Activated CD4-positive, alpha-beta T cell treated with anti-CD3 and anti-CD28 coated beads, Interleukin-2, amount 50 U/mL, for 16 hours (primary cell): ENCODE data around the gene PIGT.

Experiments used
- DNase-seq: peaks from one replicate; pipeline ENCODE4 v3.0.0-alpha.2; 2020

The PIGT gene

DNA sequence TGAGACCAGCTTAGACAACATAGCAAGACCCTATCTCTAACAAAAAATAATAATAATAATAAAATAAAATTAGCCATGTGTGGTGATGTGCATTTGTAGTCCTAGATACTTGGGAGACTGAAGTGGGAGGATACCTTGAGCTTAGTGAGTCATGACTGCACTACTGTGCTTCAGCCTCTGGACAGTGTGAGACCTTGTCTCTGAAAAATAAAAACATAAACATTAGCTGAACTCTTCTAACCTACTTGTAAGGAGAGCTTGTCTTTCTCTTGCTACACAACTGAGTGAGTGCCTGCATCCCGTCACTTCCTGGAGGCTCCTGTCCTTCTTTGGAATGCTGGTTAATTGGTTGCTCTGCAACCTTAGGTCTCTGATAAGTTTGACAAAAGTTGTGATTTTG lies 13.0 kb upstream of the PIGT start:
- DNase-seq, result no peak

DNA sequence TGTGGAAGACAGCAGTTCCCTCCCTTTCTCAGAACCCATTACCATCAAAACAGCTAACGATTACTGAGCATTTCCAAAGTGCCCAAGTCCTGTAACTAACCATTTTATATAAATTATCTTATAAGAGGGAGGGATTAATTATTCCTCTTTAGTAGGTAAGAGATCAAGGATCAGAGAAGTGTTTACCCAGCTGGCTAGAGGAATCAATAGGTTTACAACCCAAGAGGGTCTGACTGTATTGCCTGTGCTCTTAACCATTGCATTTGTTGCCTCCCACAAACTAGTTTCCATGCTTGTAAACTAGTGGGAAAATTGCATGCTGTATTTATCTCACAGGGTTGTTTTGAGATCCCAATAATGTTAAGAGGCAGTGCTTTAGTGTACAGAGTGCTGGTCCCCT lies 11.5 kb upstream of the PIGT start:
- DNase-seq, result no peak

DNA sequence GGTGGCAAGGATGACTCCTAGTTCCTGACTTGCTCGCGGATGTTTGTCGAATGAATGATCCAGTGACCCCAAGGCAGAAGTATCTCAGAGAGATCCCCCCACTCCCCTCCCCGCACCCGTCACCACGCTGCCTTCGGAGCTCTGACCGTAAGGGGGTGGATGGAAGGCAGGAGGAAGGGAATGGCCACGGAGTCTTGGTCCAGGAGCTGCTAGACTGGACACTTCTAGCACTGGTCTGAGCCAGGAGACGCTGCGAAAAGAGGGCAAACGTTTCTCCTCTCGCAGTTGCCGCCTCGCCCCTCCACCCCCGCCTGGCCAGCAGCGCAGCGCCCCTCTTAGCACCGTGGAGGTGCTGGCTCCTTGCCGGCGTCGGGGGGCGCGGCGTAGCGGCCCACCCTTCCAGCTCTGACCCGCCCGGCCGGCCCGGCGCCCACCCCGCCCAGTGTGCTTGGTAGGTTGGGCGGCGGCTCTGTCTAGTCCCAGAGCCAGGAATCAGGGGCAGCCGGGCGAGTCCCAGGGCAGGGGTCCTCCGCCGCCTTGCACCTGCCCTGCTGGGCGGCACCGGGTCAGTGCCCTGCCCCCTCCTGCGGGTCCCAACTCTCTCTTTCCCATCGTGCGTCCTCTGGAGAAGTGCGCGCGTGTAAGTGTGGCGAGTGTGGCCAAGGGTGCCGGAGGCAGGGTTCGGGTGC lies 10.2 kb upstream of the PIGT start:
- DNase-seq, result no peak

DNA sequence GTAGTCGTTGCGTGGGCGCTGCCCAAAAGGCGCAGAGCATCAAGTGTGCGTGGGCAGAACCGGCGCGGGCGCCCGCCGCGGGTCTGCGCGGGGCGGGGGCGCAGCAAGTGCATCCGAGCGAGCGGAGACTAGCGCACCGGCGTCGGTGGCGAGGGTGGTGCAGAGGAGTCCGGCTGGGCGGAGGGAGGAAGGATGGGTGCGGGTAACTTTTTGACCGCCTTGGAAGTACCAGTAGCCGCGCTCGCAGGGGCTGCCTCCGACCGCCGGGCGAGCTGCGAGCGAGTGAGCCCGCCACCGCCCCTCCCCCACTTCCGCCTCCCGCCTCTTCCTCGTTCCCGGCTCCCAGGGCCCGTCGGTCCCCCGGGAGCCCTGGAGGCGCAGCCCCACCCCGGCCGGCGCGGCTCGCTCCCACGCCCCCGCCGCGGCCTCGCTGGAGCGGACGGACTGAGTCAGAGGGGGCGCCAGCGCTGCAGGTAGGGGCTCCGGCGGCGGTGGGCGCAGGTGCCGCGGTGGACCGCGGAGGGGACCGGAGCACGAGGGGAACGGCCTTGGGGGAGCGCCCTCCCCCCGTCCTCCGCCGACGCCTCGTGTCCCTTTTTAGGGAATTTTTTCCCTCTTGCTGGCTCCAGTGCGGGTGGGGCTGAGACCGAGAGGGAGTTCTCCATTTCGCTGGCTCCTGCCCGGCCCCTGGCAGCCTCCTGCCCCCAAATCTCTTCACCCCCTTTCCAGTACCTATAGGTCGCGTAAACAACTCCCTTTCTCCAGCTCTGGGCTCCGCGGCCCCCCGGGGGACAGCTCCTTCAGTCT lies 9.5 kb upstream of the PIGT start:
- peak; percentile 24 for DNase-seq

DNA sequence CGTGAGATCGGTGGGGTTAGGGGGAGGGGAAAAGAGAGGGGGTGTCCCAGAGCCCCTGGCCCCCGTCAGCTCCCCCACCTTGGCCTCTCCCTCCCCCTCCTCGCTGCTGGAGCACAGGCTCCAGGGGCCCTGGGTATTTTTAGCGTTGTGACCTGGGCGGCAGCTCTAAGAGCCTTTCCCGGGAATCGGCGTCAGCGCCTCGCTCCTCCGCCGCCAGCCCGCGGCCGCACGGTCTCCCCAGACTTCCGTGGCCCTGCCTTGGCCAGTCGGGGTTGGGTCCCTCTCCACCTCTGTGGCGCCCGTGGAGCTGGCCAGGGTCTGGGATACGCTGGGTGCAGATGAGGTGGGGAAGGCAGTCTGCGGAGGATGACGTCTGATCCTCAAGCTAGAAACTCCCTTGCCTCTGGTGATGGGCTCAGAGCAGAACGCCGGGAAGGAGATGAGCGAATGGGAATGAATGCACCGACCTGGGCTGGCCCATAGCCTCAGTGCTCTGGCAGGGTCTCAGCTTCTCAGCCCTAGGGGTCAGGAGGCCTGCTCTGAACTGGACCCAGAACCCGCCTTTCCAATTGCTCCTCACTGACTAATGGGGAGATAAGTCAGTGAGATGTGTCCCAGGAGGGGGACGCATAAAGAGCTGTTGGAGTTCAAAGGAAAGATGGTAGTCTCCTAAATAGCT lies 8.7 kb upstream of the PIGT start:
- no peak for DNase-seq

DNA sequence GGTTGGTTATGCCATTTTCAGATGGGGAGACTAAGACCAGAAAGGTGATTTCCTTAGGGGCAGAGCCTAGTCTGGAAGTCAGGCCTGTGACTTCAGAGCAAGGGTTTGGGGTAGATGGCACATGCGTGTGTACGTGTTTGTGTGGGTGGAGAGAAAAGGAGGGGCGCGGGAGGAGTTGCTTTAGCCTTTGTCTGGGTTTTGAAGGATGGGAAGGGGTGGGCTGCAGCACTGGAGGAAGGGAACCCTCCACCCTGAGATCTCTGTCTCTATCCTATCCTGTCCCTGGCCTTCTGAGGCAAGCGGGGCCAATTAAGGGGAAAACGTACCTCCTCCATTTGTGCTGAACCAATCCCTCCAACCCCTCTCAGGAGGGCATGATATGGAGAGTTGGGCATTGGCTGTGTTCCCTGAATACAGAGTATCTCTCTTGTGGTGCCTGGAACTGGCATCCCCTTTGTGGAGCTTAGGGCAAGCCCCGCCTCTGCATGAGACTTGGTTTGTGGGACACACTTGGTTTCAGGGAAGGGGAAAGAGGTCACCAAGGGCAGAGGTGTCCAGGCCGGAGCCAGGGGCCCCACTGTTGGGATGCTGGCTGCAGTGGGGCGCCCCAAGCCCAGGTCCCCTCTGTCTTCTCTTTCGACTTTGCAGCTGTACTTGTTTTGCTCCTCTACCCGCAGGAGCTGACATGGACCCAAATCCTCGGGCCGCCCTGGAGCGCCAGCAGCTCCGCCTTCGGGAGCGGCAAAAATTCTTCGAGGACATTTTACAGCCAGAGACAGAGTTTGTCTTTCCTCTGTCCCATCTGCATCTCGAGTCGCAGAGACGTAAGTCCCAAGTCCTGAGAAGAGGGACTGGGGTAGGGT lies 7.9 kb upstream of the PIGT start, which contains the start of gene DBNDD2:
Gene DBNDD2, plus strand, starts transcription at position 507 of the 863 bp plus-strand sequence. Its CDS starts 179 bp downstream, at position 686.
- no peak for DNase-seq

DNA sequence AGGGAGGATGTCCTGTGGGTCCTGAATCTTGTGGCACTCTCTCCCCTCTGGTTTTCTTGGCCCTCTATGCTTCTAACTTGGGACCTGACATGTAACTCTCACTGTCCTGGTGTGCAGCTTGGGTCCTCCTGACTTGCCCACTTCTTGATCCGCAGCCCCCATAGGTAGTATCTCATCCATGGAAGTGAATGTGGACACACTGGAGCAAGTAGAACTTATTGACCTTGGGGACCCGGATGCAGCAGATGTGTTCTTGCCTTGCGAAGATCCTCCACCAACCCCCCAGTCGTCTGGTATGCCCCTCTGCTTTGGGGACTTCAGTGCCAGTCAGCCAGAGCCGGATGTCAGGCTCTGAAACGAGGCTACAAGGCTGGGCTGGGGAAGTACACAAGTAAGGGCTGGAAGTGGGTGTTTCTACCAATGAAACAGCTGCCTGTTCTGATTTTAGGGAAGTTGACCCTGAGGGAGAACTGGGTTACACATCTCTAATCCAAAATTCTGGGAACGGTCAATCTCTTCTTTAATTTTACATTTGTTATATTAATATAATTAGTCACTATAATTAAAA lies 7.2 kb upstream of the PIGT start:
- DNase-seq, result no peak

DNA sequence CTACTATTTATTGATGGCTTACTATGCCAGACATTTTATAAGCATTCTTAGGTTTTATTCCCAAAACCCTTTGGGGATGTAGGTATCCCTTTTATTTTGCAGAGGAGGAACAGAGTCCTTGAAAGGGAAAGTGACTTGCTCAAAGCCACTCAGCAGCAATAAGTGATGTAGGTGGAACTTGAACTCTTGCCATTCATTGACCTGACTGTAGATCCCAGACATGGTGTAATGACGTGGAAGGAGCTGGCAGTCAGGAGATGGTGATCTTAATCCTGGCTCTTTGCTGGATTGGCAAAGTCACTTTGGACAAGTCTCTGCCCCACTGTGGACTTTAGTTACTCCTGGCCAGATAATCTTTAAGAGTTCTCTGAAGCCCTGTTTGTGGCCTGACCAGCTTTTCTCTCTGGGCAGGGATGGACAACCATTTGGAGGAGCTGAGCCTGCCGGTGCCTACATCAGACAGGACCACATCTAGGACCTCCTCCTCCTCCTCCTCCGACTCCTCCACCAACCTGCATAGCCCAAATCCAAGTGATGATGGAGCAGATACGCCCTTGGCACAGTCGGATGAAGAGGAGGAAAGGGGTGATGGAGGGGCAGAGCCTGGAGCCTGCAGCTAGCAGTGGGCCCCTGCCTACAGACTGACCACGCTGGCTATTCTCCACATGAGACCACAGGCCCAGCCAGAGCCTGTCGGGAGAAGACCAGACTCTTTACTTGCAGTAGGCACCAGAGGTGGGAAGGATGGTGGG lies 6.2 kb upstream of the PIGT start:
- DNase-seq, result no peak

DNA sequence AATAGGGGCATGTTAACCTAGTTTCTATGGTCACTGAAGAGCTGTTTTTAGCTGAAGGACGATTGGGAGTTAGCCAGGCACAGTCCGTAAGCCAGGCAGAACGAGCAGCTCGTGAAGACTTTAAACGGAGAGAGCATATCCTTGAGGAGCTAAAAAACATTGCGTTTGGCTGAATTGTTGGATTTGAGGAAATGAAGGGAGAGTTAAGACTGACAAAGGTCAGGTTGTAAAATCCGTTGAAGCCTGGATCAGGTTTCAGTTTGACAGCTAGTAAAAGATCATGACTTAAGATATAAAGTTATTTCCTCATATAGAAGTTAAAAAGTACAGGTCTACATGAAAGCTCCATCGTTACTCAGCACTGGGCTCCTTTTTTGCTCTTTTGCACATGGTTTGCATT lies 5.1 kb upstream of the PIGT start:
- DNase-seq, result no peak

DNA sequence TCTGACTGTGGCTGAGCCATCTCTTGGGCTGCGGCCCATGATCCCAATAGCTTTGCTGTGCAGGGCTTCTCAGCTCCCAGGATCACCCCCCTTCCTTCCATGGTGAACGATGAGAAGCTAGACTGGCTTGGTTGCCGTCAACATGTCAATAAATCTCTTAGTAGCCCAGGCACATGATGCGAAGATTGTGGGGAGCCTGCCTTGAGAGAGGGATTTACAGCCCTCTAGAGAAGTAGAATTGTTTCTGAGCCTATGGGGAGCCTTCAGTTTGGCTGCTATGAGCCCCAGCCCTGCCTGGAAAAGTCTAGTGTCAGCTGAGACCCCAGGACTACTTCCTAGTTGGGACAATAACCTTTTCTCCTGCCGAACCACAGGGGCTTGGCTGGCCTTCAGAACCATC lies 3.3 kb upstream of the PIGT start:
- no peak for DNase-seq

DNA sequence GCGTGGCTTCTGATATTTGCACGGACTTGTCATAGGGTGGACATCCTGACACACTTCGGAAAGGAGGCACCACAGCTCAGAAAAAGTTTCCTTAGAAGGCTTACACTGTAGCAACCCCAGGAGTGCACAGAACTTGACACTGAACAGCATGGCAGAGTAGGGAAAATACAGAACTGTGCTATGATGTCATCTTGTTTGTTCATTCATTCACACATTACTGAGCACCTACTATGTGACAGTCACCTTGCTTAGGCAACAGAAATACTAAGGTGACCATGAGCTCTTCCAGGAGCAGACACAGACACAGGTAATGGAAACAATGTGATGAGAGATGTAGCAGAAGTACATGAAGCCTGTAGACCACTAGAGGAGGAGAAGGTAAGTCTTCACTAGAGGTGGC lies 2.5 kb upstream of the PIGT start:
- DNase-seq, result no peak

DNA sequence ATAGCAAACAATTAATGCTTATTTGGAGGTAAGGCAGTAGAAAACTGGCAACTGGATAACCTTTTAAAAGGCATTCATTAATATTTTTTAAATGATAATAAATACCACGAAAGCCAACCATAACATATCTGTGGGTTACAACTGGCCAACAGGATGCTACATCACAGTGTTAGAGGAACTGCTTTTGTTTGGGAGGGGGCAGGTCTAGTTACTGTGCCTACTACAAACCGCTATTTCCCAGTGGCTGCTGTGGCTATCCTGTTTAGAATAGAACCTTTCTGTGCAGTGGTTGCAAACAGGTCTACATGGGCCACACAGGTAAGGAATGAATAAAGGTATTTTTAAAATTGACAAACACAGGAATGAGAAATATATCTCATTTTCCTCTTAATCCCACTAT lies 976 bp downstream of the PIGT start:
- DNase-seq, result no peak

DNA sequence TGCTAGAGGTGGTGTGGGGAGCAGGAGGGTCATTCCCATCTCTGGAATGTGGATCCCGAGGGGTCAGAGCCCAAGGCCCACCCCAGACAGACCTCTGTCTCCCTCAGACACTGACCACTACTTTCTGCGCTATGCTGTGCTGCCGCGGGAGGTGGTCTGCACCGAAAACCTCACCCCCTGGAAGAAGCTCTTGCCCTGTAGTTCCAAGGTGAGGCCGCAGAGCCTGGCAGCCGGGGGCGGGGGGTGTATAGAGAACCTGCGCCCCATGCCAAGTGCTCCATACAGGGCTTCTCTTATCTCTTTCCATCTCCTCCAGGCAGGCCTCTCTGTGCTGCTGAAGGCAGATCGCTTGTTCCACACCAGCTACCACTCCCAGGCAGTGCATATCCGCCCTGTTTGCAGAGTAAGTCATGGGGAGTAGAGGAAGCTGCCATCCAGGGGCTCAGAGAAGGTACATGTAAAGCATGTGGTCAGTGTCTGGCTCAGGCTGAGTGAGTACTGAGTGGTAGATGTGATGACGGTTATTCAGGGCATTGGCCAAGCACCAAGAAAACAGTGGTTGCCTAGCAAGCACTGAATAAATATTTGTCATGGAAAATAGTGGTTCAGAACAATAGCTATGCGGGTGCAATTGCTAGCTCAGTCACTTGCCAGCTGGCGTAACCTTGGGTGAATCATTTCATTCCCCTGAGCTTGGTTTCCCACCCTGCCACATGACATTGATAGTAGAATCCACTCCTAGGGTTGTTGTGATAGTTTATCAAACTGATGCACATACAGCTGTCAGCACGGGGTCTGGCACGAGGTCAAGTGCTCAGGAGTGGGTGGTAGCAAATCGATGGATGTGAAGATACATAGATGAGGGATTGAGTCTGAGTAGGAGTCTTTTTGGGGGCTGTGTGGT lies 3.5 kb downstream of the PIGT start:
- DNase-seq, result peak; percentile 64

DNA sequence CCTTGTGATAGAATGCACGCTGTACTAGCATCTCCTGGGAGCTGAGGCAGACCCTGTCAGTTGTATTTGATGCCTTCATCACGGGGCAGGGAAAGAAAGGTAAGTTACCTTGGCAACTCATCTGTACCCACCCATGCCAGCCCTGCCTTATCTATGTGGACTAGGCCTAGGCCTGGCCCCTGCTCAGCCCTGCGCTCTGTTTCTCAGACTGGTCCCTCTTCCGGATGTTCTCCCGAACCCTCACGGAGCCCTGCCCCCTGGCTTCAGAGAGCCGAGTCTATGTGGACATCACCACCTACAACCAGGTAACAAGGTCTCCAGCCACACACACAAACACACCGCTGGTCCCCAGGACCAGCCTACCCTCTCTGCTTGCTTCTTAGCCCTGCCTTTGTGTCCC lies 4.2 kb downstream of the PIGT start:
- DNase-seq, result no peak

DNA sequence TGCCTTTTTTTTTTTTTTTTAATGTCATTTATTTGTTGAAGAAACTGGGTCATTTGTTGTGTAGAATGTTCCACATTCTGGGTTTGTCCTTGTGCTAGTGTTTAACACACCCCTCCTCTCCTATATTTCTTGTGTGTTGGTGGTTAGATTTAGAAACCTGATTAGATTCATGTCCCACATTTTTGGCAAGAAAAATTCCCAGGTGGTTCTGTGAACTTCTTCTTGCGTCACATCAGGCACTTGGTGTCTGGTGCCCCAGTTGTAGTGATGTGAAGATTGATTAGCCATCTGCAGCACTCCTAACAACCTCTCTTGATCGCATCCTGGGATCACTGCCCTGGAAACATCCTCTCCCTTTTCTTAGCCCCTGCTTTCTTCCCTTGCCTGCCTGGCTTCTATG lies 7.8 kb downstream of the PIGT start:
- DNase-seq, result no peak

DNA sequence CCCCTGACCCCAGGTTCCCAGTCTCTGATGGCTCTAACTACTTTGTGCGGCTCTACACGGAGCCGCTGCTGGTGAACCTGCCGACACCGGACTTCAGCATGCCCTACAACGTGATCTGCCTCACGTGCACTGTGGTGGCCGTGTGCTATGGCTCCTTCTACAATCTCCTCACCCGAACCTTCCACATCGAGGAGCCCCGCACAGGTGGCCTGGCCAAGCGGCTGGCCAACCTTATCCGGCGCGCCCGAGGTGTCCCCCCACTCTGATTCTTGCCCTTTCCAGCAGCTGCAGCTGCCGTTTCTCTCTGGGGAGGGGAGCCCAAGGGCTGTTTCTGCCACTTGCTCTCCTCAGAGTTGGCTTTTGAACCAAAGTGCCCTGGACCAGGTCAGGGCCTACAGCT lies 9.6 kb downstream of the PIGT start:
- DNase-seq, result no peak

DNA sequence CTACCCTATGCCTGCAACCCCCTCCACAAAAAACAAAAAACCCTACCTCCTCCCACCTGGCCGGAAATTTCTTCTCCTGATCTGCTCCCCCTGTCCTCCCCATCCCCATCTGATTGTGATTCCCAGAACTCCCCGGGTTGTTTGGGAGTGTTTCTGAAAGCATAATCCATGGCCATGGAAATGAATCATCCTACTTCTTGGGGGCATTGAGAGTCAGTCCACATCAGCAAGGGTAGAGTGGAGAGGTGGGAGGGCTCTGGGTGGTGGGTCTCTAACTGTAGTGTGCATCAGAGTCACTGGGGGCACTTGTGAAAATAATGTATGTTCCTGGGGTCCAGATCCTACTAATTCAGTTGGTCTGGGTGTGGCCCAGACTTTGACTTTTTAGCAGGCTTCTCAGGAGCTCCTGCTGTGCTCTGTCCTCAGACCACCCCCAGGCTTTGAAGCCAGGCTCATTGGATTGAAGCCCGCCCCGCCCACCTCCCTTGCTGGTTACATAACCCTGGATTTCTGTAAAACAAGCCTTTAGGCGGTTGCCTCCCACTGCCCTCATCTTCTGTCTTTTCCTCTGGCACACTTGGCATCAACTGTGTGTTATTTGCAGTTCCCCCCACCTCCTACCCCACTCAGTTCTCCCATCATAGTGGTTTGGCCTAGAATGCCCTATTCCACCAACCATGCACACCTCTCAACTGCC lies 10.5 kb downstream of the PIGT start:
- DNase-seq, result no peak

DNA sequence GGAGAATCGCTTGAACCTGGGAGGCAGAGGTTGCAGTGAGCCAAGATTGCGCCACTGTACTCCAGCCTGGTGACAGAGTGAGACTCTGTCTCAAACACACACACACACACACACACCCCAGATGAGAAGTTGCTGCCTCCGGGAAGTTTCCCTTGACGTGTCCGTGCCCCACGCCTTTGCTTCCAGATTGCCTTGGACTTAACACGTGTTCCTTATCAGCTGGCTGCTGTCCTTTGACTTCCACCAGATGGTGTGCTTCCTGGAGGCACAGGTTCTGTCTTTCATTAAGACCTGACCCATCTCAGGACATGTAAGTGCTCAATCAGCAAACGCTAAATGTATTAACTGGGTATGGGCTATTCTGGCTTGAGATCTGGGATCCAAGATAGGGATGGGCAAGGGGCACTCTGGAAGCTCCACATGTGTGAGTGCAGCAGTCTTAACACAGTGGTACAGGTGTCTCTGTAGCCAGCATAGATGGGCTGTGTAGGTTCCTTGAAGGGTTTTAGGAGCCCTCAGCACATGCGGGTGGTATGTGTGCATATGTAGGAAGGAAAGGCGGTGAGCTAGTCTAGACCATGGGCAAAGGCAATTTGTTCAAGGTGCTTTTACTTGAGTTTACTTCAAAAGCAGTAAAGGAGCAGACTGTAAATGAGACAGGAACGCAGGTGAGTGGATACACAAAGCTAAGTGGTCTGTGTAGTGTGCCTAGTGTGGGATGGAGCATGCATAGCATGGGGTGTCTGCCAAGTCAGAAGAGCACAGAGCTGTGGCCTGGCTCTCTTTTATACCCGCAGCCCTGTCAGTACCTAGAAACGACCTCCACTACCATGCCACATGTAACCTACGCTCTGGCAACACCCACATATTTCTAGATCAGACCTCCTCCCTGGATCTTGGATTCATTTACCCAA lies 11.6 kb downstream of the PIGT start:
- no peak for DNase-seq

DNA sequence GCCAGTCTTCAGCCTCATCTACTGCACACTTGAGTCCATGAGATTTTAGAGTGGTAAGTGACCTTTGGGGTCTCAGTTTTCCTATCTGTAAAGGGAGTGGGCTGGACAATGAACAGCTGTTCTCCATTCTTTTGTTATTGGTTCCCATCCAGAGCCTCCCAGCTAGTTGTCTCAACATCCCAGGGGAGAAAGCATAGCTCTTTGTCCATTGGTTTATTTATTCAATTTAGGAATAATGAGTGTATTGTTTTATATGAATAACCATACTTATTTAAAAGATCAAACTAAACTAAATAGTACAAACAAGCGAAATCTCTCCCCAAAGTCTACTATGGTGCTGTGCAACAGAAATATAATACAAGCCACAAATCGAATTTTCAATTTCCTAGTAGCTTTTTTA lies 13.7 kb downstream of the PIGT start:
- no peak for DNase-seq
